HG02678 (cell line): ENCODE measurements around the gene LRRC75B.
A peak's percentile ranks its signal among the peaks of the same experiment; 100 is the strongest.
"Not testable (repeated sequence)": the region's sequence is repeated elsewhere in the genome, so short reads cannot be mapped to it uniquely, and the experiment has no call there.

Experiments
- ATAC-seq: cut with Tn5 transposase; IDR thresholded peaks from one replicate; pipeline ENCODE4 v1.9.1; 2021; ENCODE audit warnings: mild to moderate bottlenecking, moderate library complexity; ENCODE audit not compliant: unreplicated experiment

The LRRC75B gene

DNA sequence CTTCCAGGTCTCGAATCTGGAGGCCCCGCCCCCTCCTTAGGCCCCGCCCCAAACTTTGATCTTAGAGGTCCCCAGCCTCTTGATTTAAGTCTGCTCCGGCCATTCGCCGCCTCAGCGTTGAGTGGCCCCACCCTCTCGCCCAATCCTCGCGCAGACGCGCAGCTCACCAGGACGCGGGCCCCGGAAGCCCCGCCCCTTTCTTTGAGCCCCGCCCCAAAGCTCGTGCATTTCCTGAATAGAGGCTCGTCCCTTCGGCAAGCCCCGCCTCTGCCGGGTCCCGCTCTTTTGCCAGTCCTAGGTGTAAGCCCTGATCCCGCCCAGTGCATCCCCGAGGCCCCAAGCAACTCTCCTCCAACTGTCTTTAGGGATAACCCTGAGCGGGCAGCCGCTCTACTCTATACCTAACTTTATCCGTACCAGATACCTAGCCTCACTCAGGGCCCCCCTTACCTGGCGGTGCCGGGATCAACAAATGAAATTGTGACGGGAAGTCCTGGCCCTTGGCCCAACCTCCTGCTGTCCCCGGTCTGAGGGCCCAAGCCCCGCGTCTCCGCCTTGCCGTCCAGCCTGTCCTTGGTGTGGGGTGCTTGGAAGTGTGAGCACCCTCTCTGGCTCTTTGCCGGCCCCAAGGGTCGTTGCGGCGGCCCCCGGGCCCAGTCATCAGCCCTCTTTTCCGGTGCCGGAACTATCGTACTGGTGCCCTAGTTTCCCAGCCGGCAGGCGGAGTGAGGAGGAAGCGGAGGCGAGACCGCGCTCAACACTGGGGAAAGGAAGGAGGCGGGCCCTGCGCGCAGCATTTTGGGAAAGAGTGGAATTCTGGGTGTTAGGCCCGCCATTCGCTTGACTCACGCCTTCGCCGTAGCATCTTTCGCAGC, 37.5 kb downstream of the LRRC75B start, which contains the start of gene SNRPD3:
Gene SNRPD3, plus strand, starts transcription at position 835 of the 875 bp plus-strand sequence. CDS start 1,676 bp downstream, outside the sequence.
- ATAC-seq: peak; percentile 80

DNA sequence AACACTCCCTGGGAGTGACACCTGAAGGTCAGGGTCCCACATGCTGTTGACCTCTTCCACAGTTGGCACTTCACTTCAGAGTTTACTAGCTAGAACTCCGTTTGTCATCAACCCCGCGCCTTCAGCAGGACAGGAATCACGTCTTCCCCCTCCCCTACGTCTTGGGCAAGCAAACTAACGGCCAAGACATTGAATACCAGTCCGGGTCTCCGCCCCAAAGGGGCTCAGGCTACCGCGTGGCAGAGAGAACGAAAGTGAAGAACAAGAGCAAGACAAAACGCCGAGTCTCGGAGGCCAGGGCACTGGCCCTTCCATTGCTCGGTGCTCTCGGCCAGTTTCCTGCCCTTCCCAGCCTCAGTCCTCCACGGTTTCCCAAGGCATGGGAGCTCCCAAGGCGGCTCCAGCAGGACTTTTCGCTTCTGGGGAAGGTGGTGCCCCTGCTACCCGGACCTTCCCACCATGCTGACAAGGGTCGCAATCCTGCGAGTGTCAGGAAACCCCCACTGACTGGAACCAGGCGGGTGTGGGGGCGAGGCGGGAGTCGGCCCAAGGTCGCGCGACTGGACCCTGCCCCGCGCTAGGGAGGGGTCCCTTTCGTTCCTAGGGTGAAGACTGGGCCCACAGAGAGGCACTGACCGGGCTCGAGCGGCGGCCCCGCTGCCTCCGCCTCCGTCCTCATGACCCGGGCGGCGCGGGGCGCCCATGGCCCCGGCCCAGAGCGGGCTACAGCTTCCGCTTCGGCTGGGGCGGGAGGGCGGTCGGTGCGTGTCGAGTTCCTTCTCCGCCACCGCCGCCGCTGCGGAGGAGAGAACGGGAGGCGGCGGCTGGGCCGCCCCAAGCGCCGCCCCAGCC, 38.3 kb downstream of the LRRC75B start, which contains the start of gene GUCD1:
Gene GUCD1, minus strand, starts transcription at position 826 of the 852 bp plus-strand sequence. Its CDS starts 147 bp downstream, at position 679.
- no peak for ATAC-seq

DNA sequence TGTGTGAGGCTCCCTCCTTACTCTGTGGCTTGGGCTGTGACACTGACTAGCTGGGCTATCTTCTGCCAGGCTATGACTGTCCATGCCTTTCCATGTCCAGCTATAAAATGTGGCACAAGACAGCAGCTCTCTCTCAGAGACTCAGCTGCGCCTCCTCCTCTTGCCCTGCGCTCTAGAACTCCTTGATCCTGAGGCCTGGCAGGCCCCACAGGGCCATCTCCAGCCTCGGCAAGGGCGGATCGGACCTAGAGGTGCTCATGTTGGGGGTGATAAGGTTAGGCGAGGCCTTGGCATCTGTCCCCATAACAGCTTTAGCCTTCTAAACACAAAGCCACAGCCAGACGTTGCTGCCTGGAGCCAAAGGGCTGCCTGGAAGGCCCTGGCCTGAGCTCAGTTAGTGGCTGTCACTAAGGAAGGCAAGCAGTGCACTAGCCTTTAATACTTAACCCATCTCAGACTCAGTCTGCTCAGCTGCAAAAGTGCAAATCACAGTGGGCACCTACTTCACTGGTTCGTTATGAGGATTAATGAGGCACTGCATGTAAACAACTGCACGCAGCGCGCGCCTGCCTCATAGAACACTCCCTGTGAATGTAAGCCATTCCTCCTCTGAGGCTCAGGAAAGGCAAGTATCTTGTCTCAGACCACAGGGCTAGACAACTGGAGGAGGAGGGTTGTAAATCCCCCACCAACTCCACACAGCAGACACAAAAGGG, 39.1 kb downstream of the LRRC75B start:
- no peak for ATAC-seq

DNA sequence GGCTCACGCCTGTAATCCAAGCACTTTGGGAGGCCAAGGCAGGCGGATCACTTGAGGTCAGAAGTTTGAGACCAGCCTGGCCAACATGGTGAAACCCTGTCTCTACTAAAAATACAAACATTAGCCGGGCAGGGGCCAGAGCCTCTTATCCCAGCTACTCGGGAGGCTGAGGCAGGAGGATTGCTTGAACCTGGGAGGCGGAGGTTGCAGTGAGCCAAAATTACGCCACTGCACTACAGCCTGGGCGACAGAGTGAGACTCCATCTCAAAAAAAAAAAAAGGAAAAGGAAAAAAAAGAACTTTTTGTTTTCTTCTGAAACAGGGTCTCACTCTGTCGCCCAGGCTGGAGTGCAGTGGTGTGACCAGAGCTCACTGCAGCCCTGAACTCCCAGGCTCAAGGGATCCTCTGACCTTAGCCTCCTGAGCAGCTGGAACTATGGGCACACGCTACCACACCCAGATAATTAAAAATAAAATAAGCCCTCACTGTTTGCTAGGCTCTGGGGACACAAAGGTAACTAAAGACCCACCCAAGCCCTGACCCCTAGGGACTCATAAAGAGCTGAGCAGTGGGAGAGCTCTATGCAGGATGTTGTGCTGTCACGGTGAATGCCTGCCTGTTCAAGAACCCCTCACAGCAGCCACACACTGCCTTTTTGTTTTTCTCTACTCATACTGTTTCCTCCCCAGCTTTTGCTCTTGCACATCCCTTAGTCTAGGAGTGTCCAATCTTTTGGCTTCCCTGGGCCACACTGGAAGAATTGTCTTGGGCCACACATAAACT, 40.2 kb downstream of the LRRC75B start:
- not testable (repeated sequence) for ATAC-seq

DNA sequence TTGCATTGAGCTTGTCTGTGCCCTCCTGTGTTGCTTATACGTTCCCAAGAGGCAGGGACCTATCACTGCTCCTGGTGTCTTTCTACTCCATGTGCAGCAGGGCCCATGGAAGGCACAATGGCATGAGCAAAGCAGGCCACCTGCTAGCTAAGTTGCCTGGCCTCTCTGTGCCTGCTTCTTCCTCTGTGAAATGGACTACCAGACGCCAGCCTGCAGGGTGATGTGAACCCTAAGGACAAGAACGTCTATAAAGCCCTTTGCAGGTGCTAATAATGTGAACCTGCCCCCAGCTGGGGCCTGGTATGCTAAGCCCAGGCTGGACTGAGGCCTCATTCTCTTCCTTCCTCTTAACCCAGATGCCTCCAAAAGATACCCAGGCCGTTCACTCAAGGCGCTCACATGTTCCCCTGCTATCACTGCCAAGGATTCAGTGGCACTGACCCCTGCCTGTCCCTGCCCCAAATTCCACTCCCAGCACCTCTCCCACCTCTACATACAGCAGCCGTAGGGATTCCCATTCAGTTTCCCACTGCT, 41.9 kb downstream of the LRRC75B start:
- no peak for ATAC-seq

GRCh38 chr22:24550028-24550901, 42.6 kb downstream of the LRRC75B start:
- no peak for ATAC-seq

- no peak for ATAC-seq
Measured at GRCh38 chr22:24548812-24549211, 44.1 kb downstream of the LRRC75B start.

DNA sequence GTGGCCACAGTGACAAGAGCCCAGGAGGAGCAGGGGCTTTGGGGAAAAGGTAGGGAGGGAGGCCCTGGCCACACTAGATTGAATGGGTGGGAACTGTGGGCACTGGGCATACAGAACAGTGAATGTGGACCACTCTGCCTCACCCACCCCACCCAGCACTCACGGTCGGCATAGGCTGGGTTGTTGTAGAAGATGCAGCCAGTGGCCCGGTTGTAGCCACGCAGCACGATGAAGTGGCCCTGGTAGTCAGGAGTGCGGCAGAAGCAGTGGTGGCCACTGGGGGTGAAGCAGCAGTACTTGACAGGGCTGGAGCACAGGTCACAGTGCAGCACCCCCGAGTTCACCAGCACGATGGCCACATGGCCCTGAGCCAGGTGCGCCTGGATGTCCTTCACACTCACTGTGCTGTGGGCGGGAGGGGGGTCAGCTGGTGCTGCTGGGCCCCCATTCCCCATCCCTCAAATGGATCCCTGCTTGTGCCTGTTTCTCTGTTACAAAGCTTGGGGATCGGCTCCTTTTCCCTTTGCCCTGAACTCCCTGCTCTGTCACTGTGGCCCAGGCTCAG, 49.1 kb downstream of the LRRC75B start:
- no peak for ATAC-seq

DNA sequence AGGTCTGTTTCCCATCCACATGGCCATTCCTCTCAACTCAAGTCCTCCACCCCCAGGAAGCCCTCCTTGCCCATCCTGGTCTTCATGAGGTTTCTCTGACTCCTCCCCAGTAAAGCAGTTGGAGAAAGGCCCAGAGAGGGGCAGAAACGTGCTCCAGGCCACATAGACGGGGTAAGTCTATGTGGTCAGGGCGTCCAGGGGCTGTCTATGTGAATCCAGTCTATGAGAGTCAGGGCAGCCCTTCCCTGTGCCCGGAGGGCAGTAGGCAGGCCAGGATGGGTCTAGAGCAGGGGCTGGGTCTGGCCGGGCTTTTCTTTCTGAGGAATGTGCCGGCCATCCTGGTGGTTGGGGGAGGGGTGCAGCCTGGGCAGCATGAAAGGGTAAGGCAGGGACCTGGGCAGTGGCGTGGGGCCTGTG, 49.7 kb downstream of the LRRC75B start:
- no peak for ATAC-seq

DNA sequence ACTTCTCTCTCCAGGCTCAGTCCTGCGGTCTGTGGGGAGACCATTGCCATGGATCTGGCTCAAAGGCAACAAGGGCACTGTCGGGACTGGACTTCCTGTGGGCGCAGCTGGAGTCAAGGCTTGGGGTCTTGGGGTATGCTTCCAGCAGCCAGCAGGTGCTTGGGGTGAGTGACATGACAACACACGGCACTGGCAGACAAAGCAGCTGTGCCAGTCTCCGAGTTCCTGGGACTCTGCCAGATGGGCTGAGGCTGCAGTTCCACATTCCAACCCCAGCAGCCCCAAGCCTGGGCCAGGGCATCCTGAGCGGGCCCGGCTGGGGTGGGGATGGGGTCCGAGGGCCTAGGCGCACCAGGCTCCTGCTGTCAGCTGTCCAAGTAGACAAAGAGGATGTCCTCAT, 50.2 kb downstream of the LRRC75B start:
- no peak for ATAC-seq

DNA sequence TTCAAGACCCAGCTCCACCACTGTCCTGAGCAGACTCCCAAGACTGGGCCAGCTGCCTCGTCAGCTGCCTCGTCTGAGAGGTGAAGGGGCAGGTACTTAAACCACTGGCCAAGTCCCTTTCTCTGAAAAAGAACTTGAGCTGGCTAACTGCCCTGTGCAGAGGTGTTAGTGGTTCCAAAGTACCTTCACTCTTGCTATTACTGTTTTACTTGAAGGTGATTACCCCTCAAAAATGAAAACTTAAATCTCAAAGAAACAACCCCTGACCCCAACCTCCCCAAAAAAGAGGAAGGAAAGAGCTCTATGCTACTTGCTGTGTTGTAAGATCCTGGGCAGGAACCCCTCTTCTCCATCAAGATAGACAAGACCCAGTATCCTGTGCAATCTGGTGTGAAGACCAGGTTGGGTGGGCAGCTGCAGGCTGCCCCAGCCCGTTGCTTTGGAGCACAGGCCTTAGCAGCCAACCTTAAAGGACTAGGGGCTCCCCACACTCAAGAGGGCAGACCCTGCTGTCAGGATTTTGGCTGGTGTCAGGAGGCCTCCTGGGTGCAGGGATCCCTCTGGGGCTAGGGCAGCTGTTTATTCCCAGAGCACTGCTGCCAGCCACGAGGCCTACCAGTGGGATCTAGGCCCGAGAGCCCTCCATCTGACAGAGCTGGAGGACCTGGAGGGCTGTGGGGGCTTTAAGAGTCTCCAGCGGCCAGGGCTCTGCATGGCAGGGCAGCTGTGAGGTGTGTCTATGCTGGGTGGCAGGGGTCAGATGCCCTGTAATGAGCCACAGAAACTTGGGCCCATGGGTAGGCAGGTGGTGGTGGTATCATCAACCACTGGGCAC, 51.0 kb downstream of the LRRC75B start:
- no peak for ATAC-seq

GRCh38 chr22:24540470-24540869, 52.4 kb downstream of the LRRC75B start:
- no peak for ATAC-seq

GRCh38 chr22:24536089-24536488, 56.8 kb downstream of the LRRC75B start:
- ATAC-seq: no peak
